ENCODE measurements around the gene FGF7.
"Not testable (repeated sequence)": the region's sequence is repeated elsewhere in the genome, so short reads cannot be mapped to it uniquely, and the experiment has no call there.

DNA sequence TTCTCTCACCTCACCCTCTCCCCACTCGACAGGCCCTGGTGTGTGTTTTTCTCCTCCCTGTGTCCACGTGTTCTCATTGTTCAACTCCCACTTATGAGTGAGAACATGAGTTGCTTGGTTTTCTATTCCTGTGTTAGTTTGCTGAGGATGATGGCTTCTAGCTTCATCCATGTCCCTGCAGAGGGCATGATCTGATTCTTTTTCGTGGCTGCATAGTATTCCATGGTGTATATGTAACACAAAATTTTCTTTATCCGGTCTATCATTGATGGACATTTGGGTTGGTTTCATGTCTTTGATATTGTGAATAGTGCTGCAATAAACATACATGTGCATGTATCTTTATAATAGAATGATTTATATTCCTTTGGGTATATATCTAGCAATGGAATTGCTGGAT is 89.7 kb downstream of the FGF7 start:
- TF ChIP-seq, protein P1, sequence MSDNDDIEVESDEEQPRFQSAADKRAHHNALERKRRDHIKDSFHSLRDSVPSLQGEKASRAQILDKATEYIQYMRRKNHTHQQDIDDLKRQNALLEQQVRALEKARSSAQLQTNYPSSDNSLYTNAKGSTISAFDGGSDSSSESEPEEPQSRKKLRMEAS (IDR thresholded peaks at IDR 0.05; ENCODE audit: insufficient read depth, insufficient read length), result not testable (repeated sequence)
- TF ChIP-seq, protein P2, sequence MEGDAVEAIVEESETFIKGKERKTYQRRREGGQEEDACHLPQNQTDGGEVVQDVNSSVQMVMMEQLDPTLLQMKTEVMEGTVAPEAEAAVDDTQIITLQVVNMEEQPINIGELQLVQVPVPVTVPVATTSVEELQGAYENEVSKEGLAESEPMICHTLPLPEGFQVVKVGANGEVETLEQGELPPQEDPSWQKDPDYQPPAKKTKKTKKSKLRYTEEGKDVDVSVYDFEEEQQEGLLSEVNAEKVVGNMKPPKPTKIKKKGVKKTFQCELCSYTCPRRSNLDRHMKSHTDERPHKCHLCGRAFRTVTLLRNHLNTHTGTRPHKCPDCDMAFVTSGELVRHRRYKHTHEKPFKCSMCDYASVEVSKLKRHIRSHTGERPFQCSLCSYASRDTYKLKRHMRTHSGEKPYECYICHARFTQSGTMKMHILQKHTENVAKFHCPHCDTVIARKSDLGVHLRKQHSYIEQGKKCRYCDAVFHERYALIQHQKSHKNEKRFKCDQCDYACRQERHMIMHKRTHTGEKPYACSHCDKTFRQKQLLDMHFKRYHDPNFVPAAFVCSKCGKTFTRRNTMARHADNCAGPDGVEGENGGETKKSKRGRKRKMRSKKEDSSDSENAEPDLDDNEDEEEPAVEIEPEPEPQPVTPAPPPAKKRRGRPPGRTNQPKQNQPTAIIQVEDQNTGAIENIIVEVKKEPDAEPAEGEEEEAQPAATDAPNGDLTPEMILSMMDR (IDR thresholded peaks at IDR 0.05; ENCODE audit: extremely low read depth in 1 of 2, insufficient read depth in 1 of 2, low read depth in 1 of 2, low read length in 2 of 2), result not testable (repeated sequence)
- TF ChIP-seq POLR2A (IDR thresholded peaks at IDR 0.05; ENCODE audit: low read depth, low read length); EZH2 (IDR thresholded peaks at IDR 0.05; ENCODE audit: borderline replicate concordance, low read depth, low read length, severe bottlenecking); POLR2AphosphoS5 (IDR thresholded peaks at IDR 0.05; ENCODE audit: insufficient read depth, low read depth, low read length); JUN (IDR thresholded peaks at IDR 0.05; ENCODE audit: borderline replicate concordance, insufficient read depth, insufficient read length, low read depth); MYC (IDR thresholded peaks at IDR 0.05; ENCODE audit: low read depth, low read length); GATA2 (IDR thresholded peaks at IDR 0.05; ENCODE audit: insufficient read depth, insufficient read length, low read depth, low read length); FOS (IDR thresholded peaks at IDR 0.05; ENCODE audit: borderline replicate concordance, insufficient read depth, low read length): not testable (repeated sequence)
